Measurements from ENCODE around the gene TSC2. TPM values are rescaled to one million over a fixed set of nuclear protein-coding genes. Genes with fewer than 3 reads are reported as not detected.
"Not testable (repeated sequence)": the region's sequence is repeated elsewhere in the genome, so short reads cannot be mapped to it uniquely, and the experiment has no call there.

Gene TSC2
- total RNA-seq, 2 experiments from 2014 or later: 112 to 115 TPM

- CTCF ChIA-PET; H3K4me3 Mint-ChIP-seq; H3K36me3 Mint-ChIP-seq (ENCODE audit: low read depth); POLR2A ChIA-PET; H3K9me3 Mint-ChIP-seq; H3K4me1 Mint-ChIP-seq; H3K27me3 Mint-ChIP-seq; DNase-seq; H3K27ac Mint-ChIP-seq: not testable (repeated sequence)
Measured at GRCh38 chr16:2107791-2108125, 60.0 kb downstream of the TSC2 start.

GRCh38 chr16:2108446-2109270 lies 60.9 kb downstream of the TSC2 start:
- H3K4me1 Mint-ChIP-seq; H3K27ac Mint-ChIP-seq; H3K4me3 Mint-ChIP-seq; H3K27me3 Mint-ChIP-seq; POLR2A ChIA-PET; H3K9me3 Mint-ChIP-seq; DNase-seq; H3K36me3 Mint-ChIP-seq (ENCODE audit: low read depth): not testable (repeated sequence)
- CTCF ChIA-PET: interaction anchor here (1.1 kb wide), 1 partner anchor 13 kb away, joined by 3 read pairs; no protein-coding TSS in a partner anchor

GRCh38 chr16:2109271-2109580 lies 61.4 kb downstream of the TSC2 start:
- H3K9me3 Mint-ChIP-seq; H3K4me3 Mint-ChIP-seq; H3K4me1 Mint-ChIP-seq; POLR2A ChIA-PET; H3K27me3 Mint-ChIP-seq; H3K27ac Mint-ChIP-seq; DNase-seq; H3K36me3 Mint-ChIP-seq (ENCODE audit: low read depth): not testable (repeated sequence)
- CTCF ChIA-PET: interaction anchor here (1.1 kb wide), 1 partner anchor 12 kb away, joined by 3 read pairs; no protein-coding TSS in a partner anchor

GRCh38 chr16:2109872-2110271 lies 62.1 kb downstream of the TSC2 start:
- CTCF ChIA-PET: interaction anchor here (1.1 kb wide), 1 partner anchor 12 kb away, joined by 3 read pairs; no protein-coding TSS in a partner anchor
- H3K27ac Mint-ChIP-seq; POLR2A ChIA-PET; H3K36me3 Mint-ChIP-seq (ENCODE audit: low read depth); H3K9me3 Mint-ChIP-seq; H3K4me3 Mint-ChIP-seq; H3K4me1 Mint-ChIP-seq; DNase-seq; H3K27me3 Mint-ChIP-seq: not testable (repeated sequence)

- H3K27ac Mint-ChIP-seq; H3K9me3 Mint-ChIP-seq; POLR2A ChIA-PET; H3K27me3 Mint-ChIP-seq; H3K4me3 Mint-ChIP-seq; H3K4me1 Mint-ChIP-seq; DNase-seq; H3K36me3 Mint-ChIP-seq (ENCODE audit: low read depth); CTCF ChIA-PET: not testable (repeated sequence)
Measured at GRCh38 chr16:2110332-2111008, 62.7 kb downstream of the TSC2 start.

- H3K9me3 Mint-ChIP-seq; H3K27ac Mint-ChIP-seq; POLR2A ChIA-PET; CTCF ChIA-PET; H3K27me3 Mint-ChIP-seq; DNase-seq; H3K36me3 Mint-ChIP-seq (ENCODE audit: low read depth); H3K4me3 Mint-ChIP-seq; H3K4me1 Mint-ChIP-seq: not testable (repeated sequence)
Measured at GRCh38 chr16:2111009-2111353, 63.2 kb downstream of the TSC2 start.

DNA sequence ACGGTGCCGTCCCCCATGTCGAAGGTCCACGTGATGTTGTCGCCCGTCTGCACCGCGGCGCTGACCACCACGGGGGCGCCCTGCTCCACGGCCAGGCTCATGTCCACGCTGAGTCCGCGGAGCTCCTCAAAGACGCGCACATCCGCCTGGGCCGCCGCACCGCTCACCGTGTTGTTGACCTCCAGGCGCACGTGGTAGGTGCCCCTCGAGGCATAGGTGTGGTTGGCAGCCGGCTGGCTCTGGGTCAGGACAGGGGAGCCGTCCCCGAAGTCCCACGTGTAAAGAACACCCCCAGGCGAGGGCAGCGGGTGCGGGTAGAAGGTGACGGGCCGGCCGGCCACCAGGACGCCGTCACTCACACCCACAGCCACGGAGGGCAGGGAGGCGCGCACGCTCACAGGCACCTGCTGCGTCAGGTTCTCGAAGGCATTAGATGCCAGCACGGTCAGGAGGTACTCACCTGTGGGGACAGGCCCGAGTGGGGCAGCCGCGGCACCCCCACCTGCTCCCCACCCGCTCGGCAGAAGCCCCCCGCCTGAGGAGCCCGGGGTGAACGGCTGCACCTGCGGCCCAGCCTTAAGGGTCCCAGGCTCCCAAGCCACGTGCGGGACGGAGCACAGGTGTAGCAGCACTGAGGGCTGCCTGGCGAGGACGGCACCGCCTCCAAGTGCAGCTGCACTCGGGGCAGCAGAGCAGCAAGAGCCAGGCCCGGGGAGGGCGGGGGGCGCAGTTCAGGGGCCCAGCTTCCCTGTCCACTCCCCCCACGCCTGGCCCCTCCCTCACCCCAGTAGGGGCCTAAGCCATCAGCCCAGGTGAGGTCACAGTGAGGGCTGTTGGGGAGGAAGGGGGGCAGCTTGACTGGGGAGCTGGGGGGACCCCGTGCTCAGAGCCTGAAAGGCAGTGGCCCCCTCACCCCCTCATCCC lies 63.9 kb downstream of the TSC2 start:
- H3K27ac Mint-ChIP-seq; H3K36me3 Mint-ChIP-seq (ENCODE audit: low read depth); H3K4me3 Mint-ChIP-seq; POLR2A ChIA-PET; H3K27me3 Mint-ChIP-seq; DNase-seq; H3K9me3 Mint-ChIP-seq; CTCF ChIA-PET; H3K4me1 Mint-ChIP-seq: not testable (repeated sequence)

- H3K27me3 Mint-ChIP-seq; H3K4me3 Mint-ChIP-seq; H3K9me3 Mint-ChIP-seq; H3K4me1 Mint-ChIP-seq; POLR2A ChIA-PET; H3K27ac Mint-ChIP-seq; H3K36me3 Mint-ChIP-seq (ENCODE audit: low read depth); CTCF ChIA-PET; DNase-seq: not testable (repeated sequence)
Measured at GRCh38 chr16:2112539-2113106, 64.8 kb downstream of the TSC2 start.

- DNase-seq; POLR2A ChIA-PET; H3K27me3 Mint-ChIP-seq; CTCF ChIA-PET; H3K27ac Mint-ChIP-seq; H3K4me3 Mint-ChIP-seq; H3K36me3 Mint-ChIP-seq (ENCODE audit: low read depth); H3K4me1 Mint-ChIP-seq; H3K9me3 Mint-ChIP-seq: not testable (repeated sequence)
Measured at GRCh38 chr16:2114225-2114624, 66.4 kb downstream of the TSC2 start.

- H3K27ac Mint-ChIP-seq: not testable (repeated sequence)
Measured at GRCh38 chr16:2114885-2115590, 67.3 kb downstream of the TSC2 start.

DNA sequence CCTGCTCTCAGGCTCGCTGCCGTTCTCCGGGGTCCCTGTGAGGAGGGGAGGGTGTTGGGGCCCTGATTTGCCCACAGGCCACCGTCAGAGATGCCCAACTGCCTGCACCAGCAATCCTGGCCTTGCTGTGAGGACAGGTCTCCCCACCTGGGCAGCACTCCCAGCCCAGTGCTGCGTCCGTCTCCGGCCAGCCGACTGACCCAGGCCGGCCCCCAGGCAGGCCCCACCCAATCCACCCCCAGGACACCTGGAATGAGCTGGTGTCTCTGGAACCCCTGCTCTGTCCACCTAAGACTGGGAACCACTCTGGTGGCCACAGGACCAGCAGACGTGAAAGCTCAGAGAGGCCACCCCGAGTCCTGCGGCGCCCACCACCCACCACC lies 67.8 kb downstream of the TSC2 start:
- CTCF ChIA-PET: no interaction called here
- no peaks in the 10 kb centered on the region for H3K9me3 Mint-ChIP-seq
- DNase-seq: no peak
- H3K36me3 Mint-ChIP-seq (ENCODE audit: low read depth): no peaks in the 10 kb centered on the region
- H3K27ac Mint-ChIP-seq: no peak overlapping the region
- H3K4me3 Mint-ChIP-seq: no peak overlapping the region
- POLR2A ChIA-PET: no interaction called here
- no peaks in the 10 kb centered on the region for H3K4me1 Mint-ChIP-seq
- H3K27me3 Mint-ChIP-seq: no peaks in the 10 kb centered on the region

More at GRCh38 chr16:2114885-2115590, 67.3 kb downstream of the TSC2 start:
- H3K4me3 Mint-ChIP-seq; H3K36me3 Mint-ChIP-seq (ENCODE audit: low read depth); H3K27me3 Mint-ChIP-seq; H3K4me1 Mint-ChIP-seq; CTCF ChIA-PET; DNase-seq; H3K9me3 Mint-ChIP-seq; POLR2A ChIA-PET: not testable (repeated sequence)

DNA sequence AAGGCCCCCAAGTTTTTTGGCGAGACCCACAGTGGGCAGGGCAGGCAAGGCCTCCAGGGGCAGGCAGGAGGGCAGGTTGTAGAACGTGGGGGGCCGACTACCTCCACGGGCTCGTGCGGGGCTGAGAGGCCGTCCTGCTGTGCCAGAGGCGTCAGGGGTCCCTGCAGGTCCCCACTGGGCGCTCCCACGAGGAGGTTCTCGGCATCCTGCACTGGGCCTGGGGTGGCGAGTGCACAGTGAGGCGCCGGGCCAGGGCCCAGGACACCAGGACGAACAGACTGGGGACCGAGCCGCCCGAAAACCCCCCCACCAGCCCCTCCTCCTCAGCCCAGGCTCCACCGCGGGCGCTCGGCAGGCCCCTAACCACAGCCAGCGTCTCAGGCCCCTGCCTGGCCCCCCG lies 68.6 kb downstream of the TSC2 start:
- H3K4me1 Mint-ChIP-seq; CTCF ChIA-PET; DNase-seq; H3K4me3 Mint-ChIP-seq; H3K27ac Mint-ChIP-seq; H3K36me3 Mint-ChIP-seq (ENCODE audit: low read depth); POLR2A ChIA-PET; H3K9me3 Mint-ChIP-seq; H3K27me3 Mint-ChIP-seq: not testable (repeated sequence)

DNA sequence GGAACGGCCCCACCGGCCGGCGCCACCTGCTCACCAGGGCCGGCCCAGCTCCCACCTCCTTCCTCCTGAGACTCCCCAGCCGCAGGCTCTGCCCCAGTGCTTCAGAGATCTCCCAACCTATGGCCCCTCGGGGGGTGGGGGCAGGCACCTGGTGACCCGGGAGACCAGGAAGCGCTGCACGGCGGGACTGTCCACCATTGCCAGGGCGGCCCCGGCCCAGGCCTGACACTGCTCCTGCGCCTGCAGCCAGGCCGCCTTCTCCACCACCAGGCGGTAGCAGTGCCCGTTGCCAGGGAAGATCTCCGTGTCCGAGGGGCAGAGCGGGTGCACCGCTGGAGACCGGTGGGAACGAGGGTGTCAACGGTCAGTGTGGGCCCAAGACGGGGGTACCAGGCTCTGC lies 69.6 kb downstream of the TSC2 start:
- H3K4me3 Mint-ChIP-seq; POLR2A ChIA-PET; CTCF ChIA-PET; H3K4me1 Mint-ChIP-seq; H3K36me3 Mint-ChIP-seq (ENCODE audit: low read depth); H3K27me3 Mint-ChIP-seq; H3K27ac Mint-ChIP-seq; DNase-seq; H3K9me3 Mint-ChIP-seq: not testable (repeated sequence)
